GM13977 (cell line): ENCODE measurements around the gene CHN2.

Source experiments
- DNase-seq: peaks from one replicate; pipeline ENCODE4 v3.0.0; 2012; ENCODE audit warnings: low spot score
- CTCF ChIP-seq: IDR thresholded peaks from 2 replicates; pipeline ENCODE4 v1.5.1; 2012; ENCODE audit warnings: mild to moderate bottlenecking, control low read depth; ENCODE audit not compliant: insufficient read depth; ENCODE audit errors: extremely low read depth, missing control alignments
- in situ Hi-C: fragments of 300-500 bp; cut with MboI; formaldehyde crosslinking; loops from one replicate; pipeline ENCODE4 v1.12.0; 2022; ENCODE audit warnings: low sequenced_read_pairs, low pct_unique_long_range_greater_than_20kb, mixed read lengths, inconsistent platforms; ENCODE audit not compliant: unreplicated experiment

Gene CHN2

DNA sequence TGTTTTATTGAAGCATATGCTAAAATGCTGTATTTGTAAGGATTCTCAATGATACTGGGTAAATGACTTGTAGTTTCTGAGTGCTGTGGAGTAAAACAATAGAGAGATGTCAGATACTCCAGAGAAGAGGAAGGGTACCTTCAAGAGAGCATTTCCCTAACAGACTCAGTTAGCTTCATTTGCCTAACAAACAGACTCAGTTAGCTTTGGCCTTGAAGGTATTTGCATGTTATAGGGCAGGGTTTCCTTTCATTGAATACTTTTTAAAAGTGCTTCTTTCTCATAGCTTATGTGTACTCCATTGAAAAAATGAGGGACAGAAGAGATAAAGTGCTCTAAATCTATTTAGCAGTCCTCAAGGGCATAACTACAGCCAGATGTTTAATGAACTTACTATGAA is 101.8 kb downstream of the CHN2 start:
- TF ChIP-seq CTCF: no peak
- no peak for DNase-seq
- in situ Hi-C loops: no loop called here

DNA sequence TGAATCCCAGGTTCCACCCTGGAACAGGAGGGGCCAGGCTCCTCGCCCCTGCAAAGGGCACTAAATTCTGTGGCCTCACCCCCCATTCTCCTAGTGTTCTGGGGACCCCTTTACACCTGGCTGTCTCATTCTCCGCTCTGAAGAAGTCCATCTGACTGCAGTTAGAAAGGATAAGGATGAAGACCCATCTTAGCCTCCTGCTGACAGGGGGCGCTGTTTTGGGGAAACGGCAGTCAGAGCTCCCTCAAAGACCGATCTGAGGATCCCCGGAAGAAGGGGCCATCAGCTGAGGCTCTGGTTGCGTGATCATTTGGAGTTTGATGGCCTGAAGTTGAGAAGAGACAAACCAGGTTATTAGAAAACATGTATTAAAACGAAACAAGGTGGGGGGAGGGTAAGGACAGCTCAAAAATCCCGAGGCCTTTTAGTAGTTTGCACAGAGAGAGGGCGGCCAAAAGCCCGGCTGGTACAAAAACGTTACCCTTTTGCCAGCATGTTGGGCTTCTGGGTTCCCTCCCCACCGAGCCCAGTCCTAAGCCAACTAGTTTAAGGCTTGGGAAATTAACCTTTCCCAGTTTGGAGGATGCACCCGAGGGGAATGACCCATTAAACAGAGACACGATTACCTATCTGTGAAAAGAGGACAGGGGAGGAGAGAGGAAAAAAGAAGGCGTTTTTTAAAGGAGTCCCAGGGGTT is 102.8 kb downstream of the CHN2 start:
- in situ Hi-C loops: no loop called here
- peak; percentile 33 for TF ChIP-seq CTCF
- DNase-seq: no peak

GRCh38 chr7:29299086-29299485 is 104.5 kb downstream of the CHN2 start:
- in situ Hi-C loops: no loop called here
- DNase-seq: no peak
- TF ChIP-seq CTCF: no peak

DNA sequence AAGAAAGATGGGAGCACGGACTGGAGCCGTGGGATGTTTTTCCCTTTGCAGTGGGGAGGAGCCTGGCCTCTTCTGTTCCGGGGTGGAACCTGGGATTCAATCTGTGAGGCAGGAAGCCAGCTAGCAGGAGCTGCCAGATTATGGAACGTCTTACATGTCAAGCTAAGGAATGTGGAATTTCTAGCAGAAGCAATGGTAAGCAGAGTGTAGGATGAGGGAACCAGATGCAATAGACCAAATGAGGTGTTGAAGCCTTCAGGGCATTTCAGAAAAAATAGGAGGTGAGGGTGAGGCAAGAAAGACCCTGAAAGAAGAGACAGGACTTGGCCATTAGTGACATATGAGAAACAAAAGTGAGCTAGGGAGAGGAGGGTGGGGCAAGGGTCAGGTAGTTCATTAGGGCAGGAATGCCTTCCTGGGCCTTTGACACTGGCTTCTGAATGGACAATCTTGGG is 105.5 kb downstream of the CHN2 start:
- in situ Hi-C loops: no loop called here
- no peak for TF ChIP-seq CTCF
- no peak for DNase-seq

DNA sequence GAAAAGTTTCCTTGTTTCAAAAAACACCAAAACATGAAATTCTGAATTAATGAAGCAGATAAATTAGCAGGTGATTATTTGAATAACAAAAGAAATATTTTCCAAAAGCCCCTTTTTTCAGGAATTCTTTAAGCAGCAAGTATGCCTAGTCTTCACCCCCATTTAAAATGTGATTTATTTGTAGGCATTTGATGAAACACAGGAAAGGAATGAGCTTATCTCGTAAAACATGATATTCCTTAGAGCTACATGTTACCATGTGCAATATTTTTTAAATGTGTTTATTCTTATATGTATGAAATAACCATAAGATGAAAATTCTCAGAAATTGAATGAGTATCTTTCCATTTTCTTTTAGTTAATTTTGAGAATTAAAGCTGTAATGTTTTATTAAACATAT is 106.1 kb downstream of the CHN2 start:
- DNase-seq: no peak
- no peak for TF ChIP-seq CTCF
- in situ Hi-C loops: no loop called here

GRCh38 chr7:29302666-29303395 is 108.3 kb downstream of the CHN2 start:
- TF ChIP-seq CTCF: no peak
- in situ Hi-C loops: no loop called here
- no peak for DNase-seq
